Measurements from ENCODE around the gene FSTL5.

FSTL5 gene

GRCh38 chr4:161704040-161704439 lies 459.8 kb downstream of the FSTL5 start:
- no peak for DNase-seq (ENCODE audit: low spot score)

GRCh38 chr4:161702287-161702686 lies 461.5 kb downstream of the FSTL5 start:
- no peak for DNase-seq (ENCODE audit: low spot score)

DNA sequence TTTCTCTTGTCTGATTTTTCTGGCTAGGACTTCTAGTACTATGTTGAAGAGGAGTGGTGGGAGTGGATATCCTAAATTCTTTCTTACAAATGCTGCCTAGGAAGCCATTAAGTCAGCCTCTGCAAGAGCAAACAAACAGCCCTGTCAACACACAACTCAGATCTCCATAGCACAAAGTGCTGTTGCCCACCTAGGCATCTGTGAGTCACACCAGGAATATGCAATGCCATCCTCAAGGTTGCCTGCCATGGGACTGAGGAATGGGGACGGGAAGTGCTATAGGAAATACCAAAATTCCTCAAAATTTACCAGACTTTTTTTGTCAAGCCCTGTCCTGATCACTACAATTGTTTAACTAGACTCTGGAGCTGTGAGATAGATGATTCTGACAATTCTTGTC lies 466.9 kb downstream of the FSTL5 start:
- no peak for DNase-seq (ENCODE audit: low spot score)

- no peak for DNase-seq (ENCODE audit: low spot score)
Observed at GRCh38 chr4:161680146-161680545, 483.7 kb downstream of the FSTL5 start.

DNA sequence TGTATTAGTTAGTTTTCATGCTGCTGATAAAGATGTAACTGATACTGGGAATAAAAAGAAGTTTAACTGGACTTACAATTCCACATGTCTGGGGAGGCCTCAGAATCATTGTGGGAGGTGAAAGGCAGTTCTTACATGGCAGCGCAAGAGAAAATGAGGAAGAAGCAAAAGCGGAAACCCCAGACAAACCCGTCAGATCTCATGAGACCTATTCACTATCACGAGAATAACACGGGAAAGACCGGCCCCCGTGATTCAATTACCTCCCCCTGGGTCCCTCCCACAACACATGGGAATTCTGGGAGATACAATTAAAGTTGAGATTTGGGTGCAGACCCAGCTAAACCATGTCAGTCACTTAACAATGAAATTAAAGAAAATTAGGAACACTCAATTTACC lies 499.1 kb downstream of the FSTL5 start:
- no peak for DNase-seq (ENCODE audit: low spot score)

- DNase-seq (ENCODE audit: low spot score), result no peak
Observed at GRCh38 chr4:161663844-161664243, 500.0 kb downstream of the FSTL5 start.

- no peak for DNase-seq (ENCODE audit: low spot score)
Observed at GRCh38 chr4:161658676-161659075, 505.1 kb downstream of the FSTL5 start.

- DNase-seq (ENCODE audit: low spot score), result no peak
Observed at GRCh38 chr4:161657616-161658015, 506.2 kb downstream of the FSTL5 start.

DNA sequence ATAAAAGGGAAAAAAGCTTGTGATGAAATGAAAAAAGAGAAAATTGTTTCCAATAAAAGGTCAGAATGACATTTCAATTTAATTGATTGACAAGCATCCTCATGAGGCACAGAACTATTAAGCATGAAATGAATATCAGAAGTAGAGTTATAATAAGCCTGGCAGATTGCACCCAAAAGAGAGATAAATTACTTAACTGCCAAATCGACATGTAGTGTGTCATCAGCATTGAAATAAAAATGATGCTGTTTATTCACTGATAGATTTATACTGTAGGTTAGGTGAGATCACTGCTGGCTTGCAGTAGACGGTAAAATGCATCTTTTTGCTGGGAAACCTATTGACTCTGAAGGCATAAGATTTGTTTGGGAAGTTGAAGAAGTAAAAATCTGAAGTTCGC lies 507.2 kb downstream of the FSTL5 start:
- DNase-seq (ENCODE audit: low spot score), result no peak

GRCh38 chr4:161655148-161655547 lies 508.7 kb downstream of the FSTL5 start:
- DNase-seq (ENCODE audit: low spot score), result no peak

GRCh38 chr4:161653697-161654096 lies 510.1 kb downstream of the FSTL5 start:
- DNase-seq (ENCODE audit: low spot score), result no peak

DNA sequence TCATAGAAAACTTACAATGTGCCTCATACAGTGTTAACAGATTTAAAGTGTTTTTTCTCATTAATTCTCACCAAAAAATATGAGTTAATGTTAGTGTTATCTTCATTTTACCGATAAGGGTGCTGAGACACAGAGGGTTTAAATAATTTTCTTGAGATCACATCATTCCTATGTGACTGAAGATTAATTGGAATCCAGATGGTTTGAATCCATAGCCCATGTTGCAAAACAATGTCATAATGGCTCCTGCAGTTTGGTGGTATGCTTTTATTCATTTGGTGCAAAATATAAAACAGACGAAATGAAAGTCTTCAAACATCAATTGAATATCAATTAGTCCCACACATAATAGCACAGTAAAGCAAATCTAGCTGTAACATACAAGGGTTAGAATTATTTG lies 512.2 kb downstream of the FSTL5 start:
- no peak for DNase-seq (ENCODE audit: low spot score)

DNA sequence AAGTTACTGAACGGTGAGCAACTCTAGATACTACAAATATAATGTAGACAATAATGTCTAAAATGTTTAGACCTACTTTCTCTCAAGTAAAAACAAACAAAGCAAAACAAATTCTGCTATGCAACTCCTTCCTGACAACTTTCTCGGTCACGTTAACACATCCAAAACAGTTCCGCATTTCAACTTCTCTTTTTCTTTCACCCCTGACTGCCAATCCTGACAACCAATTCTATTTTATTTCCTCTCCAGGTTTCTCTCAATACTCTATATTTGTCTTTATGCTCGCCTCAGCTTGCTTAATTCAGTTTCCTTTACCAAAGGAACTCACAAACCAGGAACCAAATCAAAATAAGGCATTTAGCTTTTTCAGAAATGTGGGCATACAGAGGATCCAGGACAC lies 513.0 kb downstream of the FSTL5 start:
- DNase-seq (ENCODE audit: low spot score), result no peak

- no peak for DNase-seq (ENCODE audit: low spot score)
Observed at GRCh38 chr4:161647757-161648156, 516.0 kb downstream of the FSTL5 start.

DNA sequence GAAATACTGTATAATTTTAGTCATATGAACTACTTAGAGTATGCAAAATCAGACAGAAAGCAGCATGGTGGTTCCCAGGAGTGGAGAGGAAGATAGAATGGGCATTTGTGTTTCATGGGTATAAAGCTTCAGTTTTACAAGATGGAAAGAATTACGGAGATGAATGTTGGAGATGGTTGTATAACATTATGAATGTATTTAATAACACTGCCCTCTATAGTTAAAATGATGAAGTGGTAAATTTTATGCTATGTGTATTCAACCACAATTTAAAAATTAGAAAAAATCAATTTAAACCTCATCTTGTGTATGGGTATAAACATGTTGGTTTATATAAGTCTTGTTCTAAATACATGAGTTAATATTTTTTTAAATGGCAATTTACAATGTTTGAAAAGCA lies 521.1 kb downstream of the FSTL5 start:
- DNase-seq (ENCODE audit: low spot score), result no peak

DNA sequence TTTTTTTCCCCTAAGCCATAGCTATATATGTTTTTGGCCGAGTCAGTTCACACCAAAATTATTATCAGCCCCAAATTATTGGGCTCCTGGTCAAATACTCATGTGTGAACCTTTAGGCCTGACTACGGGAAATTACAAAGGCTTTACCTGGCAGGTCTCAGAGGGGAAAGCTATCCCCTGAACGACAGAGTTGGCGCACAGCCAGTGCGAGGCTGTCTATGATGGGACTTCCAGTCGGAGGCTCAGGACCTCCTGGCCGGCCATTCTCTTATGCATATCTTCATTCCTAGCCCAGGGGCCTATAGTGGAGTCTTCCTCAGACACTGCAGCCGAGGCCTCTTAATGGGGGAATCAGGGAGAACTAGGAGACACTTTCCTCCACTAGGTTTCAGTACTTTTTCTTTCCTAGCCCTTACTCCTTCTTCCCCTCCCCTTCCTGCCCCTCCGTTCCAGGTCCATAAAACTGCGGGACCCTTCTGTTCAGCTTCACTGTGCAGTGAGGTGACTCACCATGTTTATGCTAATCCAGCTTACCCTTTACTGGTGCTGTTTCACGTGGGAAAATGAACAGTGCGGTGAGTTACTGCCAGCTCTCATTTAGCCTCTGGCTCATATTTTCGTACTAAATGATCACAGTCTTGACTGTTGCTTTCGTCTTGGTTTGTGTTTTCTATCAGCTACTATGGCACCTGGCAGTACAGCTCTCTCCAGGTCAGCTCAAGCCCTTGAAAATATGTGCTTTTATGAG lies 533.9 kb downstream of the FSTL5 start:
- no peak for DNase-seq (ENCODE audit: low spot score)

- no peak for DNase-seq (ENCODE audit: low spot score)
Observed at GRCh38 chr4:161604516-161605300, 559.1 kb downstream of the FSTL5 start.

DNA sequence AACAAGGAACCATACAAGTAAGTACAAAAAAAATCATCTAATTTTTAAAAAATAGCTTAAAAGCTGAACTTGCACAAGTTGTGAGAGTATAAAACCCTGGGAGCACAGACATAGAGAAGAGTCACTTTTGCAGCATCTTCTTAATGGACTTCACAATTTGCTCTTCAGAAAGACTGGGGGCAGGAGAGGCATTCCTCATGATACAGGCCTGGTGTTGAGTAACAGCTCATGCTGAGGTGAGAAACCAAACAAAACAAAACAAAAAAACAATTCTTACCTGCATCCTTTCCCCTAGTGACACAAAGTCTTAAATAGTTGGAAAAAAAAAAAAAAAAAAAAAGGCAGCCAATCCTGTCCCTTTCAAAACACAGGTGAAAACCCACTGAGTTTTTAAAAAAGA lies 562.8 kb downstream of the FSTL5 start:
- no peak for DNase-seq (ENCODE audit: low spot score)

DNA sequence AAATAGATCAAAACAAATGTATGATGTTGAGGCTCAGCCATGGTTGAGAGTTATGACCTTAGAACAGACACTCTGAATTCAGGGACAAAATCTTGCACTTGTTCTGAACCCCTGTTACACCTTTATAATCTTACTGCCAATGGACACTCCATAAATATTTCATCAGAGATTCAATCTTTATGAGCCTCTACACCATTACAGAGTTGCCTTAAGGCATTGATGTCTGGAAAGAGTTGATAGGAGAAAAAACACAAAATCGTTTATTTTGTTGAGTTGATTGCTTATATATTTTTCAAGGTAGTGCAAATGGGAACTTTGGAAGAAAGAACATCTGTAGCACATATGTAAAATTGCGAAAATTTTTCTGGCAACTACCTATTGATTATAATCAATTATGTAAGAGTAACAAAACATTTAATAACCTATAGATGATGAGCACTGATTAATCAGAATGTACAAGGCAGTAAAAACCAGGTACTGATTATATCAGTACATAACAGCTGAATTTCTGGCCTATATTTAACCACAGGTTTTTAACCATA lies 568.5 kb downstream of the FSTL5 start:
- DNase-seq (ENCODE audit: low spot score), result no peak

DNA sequence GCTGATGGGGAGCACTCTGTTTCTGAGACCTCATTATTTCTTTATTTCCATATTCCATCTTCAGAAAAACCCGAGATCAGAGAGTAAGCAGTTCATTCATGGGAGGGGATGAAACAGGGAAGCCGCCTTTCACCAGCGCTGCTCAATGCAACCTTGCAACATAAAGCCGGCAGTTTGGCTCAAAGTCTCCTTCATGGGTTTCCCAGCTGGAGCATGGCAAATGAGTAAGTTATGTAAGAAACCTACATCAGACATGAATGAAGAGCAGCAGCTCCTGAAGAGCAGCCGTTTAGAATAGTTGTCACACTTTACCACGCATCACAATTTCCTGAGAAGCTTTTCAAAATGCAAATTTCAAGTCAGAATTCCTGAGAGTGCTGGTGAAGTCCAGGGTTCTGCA lies 578.8 kb downstream of the FSTL5 start:
- no peak for DNase-seq (ENCODE audit: low spot score)

GRCh38 chr4:161583549-161583948 lies 580.3 kb downstream of the FSTL5 start:
- DNase-seq (ENCODE audit: low spot score), result no peak

DNA sequence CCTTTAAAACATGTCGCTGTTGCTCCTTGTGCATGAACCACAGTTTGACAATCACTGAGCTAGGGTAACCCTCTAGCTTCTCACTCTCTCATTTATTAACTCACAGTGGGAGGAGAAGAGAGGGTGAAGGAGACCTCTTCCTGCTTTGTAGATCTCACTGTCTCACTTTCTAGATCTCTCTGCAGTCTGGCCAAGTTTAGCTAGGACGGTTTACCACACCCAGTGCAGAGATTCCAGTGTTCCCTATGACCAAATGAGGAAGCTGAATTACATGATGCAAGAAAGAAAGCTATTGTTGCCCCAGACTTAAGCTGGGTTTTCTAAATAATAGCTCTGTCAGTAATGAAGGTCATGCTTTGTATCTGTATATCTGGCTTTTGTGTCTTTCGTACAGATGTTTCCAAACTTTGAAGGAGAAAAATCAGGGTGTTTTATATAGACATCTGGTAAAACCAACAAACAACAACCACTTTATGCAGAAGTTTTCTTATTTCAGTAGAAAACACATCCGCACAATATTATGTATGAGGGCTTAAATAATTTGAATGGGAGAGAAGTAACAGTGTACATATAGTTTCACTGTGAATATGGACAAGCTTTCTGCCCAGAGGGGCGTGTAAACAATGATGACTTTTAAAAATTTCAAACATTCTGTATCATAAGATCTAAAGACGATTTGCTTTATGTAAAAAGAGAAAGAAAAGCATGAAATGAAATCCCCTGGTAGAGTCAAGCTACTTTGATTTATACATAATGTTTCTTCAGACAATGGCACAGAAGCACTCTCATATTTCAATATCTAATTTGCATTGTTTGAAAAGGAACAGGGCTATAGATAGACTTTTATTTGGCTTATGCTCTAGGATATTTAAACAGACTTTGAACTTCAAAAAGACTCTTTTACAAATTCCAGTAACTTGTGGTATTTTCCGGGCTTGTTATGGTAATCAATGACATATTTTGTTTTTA lies 582.3 kb downstream of the FSTL5 start:
- no peak for DNase-seq (ENCODE audit: low spot score)

Measured in SW480 (cell line).